Right lobe of liver (tissue), 6 donors: ENCODE measurements around the gene CAPNS1. TPM values are rescaled to one million over a fixed set of nuclear protein-coding genes. Genes with fewer than 3 reads are reported as not detected.
A peak's percentile ranks its signal among the peaks of the same experiment; 100 is the strongest.

ENCODE experiments used
- ATAC-seq, 4 donors: fragments of 200-7000 bp; cut with Tn5 transposase; one replicate each; pipeline ENCODE4 v1.9.1; 2020; ENCODE audit warnings: mild to moderate bottlenecking in 4 of 4, moderate library complexity in 4 of 4
- DNase-seq, 3 donors: peaks; one replicate each; pipeline ENCODE4 v3.0.0-alpha.2; 2020
- H3K27ac ChIP-seq, 3 donors: fragments of 200-600 bp; one replicate each; pipeline ENCODE4 v1.8.0; 2022
- H3K27me3 ChIP-seq, 2 donors: fragments of 200-600 bp; one replicate each; pipeline ENCODE4 v1.8.0; 2022
- H3K36me3 ChIP-seq, 4 donors: fragments of 200-600 bp; sonication (generic) in 1 of 4; one replicate each; pipeline versions ENCODE4 v1.5.1 to v1.8.0; 2017 to 2022; ENCODE audit warnings: control low read depth in 1 of 4
- H3K4me1 ChIP-seq, 4 donors: fragments of 200-600 bp; sonication (generic) in 1 of 4; one replicate each; pipeline versions ENCODE4 v1.5.1 to v1.8.0; 2017 to 2022; ENCODE audit warnings: control low read depth in 1 of 4
- H3K4me3 ChIP-seq, 3 donors: fragments of 200-600 bp; one replicate each; pipeline ENCODE4 v1.8.0; 2022
- H3K9me3 ChIP-seq, 4 donors: fragments of 200-600 bp; sonication (generic) in 1 of 4; one replicate each; pipeline versions ENCODE4 v1.5.1 to v1.8.0; 2017 to 2022; ENCODE audit warnings: control low read depth in 1 of 4
- CTCF ChIP-seq, 4 donors: fragments of 200-600 bp in 3 of 4; fragments of 450-650 bp in 1 of 4; IDR thresholded peaks; one replicate each; pipeline versions ENCODE4 v1.5.1 to v1.8.0; 2016 to 2022; ENCODE audit warnings: antibody characterized with exemption in 4 of 4, mild to moderate bottlenecking in 2 of 4
- POLR2A ChIP-seq: fragments of 450-650 bp; IDR thresholded peaks from one replicate; pipeline ENCODE4 v1.6.1; 2017; ENCODE audit warnings: antibody characterized with exemption, mild to moderate bottlenecking
- WGBS: methylation state at CpG from one replicate; pipeline ENCODE4 v1.1.6; 2018; ENCODE audit warnings: low coverage, low lambda C conversion rate; ENCODE audit not compliant: insufficient coverage; ENCODE audit errors: missing lambda C conversion rate; 5-methylcytosine and 5-hydroxymethylcytosine counted together
- intact Hi-C, 2 donors: fragments of 100-400 bp; cut with DNase I; formaldehyde crosslinking; loops; one replicate each; pipeline versions ENCODE4 v1.11.2 to v1.14.1; 2022
- total RNA-seq, 6 experiments: library from RNA; depleted of rRNA in 2 of 6; stranded (reverse); fragments of >200 nt in 2 of 6; fragmentation: NEBNext Ultra II Directional in 3 of 6; extraction: Animal tissue kit (Norgen Biotek cat#: 25700) in 3 of 6; gene quantifications; one replicate each; pipeline versions ENCODE4 v1.1.0 to v1.2.4, GENCODE V29; 2016 to 2023
- donor health status: DM: no; HTN: yes; CAD: no.
- donor health status: DM: no; HTN: no; CAD: no.
- donor health status: DM: no; HTN: no; CAD: no.
- donor health status: DM: no; HTN: yes; CAD: no.
- donor health status: DM: no; HTN: yes; CAD: no.

The CAPNS1 gene
- total RNA-seq, 6 experiments from 2014 or later, result 93.0 to 252 (median 168) TPM

- intact Hi-C loops, result no loop called here
Observed at GRCh38 chr19:36136964-36137686, 2.7 kb upstream of the CAPNS1 start.

GRCh38 chr19:36139120-36139472 lies 770 bp upstream of the CAPNS1 start:
- Histone ChIP-seq H3K36me3 (peaks cover 0 to 16% (median 10%) of the 10 kb centered on the region in 4 donors), H3K4me1 (peaks cover 0 to 23% (median 1%) of the 10 kb centered on the region in 4 donors), H3K27ac (peak overlapping the region; percentile 92 to 97 (median 94)), H3K9me3 (no peaks in the 10 kb centered on the region), H3K27me3 (no peaks in the 10 kb centered on the region), H3K4me3 (peak overlapping the region; percentile 75 to 86 (median 76))
- 56% methylated on average over 7 of the region's 7 CpGs for WGBS
- intact Hi-C loops, result no loop called here
- DNase-seq, result no peak
- no peak for TF ChIP-seq POLR2A
- TF ChIP-seq CTCF (IDR thresholded peaks at IDR 0.05), result no peak
- ATAC-seq, result no peak

More at GRCh38 chr19:36136964-36137686, 2.7 kb upstream of the CAPNS1 start:
- Histone ChIP-seq H3K4me1 (peaks cover 0 to 23% (median 1%) of the 10 kb centered on the region in 4 donors), H3K27me3 (no peaks in the 10 kb centered on the region), H3K9me3 (no peaks in the 10 kb centered on the region), H3K36me3 (no peaks in the 10 kb centered on the region), H3K4me3 (peak overlapping the region in 1 of 3 donors; percentile 7), H3K27ac (peak overlapping the region in 2 of 3 donors; percentile 45 to 49)
- TF ChIP-seq CTCF (IDR thresholded peaks at IDR 0.05) (no peak), POLR2A (no peak)
- WGBS, result 63% methylated on average over 11 of the region's 12 CpGs
- DNase-seq, result peak; percentile 79 to 85 (median 80)
- peak; percentile 2 to 64 (median 48) for ATAC-seq

GRCh38 chr19:36140304-36141038 lies 605 bp downstream of the CAPNS1 start:
- TF ChIP-seq CTCF (IDR thresholded peaks at IDR 0.05), result no peak
- no peak for TF ChIP-seq POLR2A
- intact Hi-C loops, result no loop called here
- DNase-seq (peak; percentile 45 to 65 (median 64)), ATAC-seq (peak; percentile 2 to 32 (median 10))
- WGBS, result 0% methylated on average over 18 of the region's 31 CpGs
- Histone ChIP-seq H3K9me3 (no peaks in the 10 kb centered on the region), H3K4me3 (peak overlapping the region; percentile 75 to 86 (median 76)), H3K27ac (peak overlapping the region; percentile 92 to 97 (median 94)), H3K27me3 (no peaks in the 10 kb centered on the region), H3K4me1 (peaks cover 0 to 23% (median 1%) of the 10 kb centered on the region in 4 donors), H3K36me3 (peaks cover 0 to 30% (median 18%) of the 10 kb centered on the region in 4 donors)

- ATAC-seq (peak; percentile 66 to 76 (median 72)), DNase-seq (peak; percentile 89 to 92 (median 91))
- peaks cover 0 to 38% (median 23%) of the 10 kb centered on the region in 4 donors for H3K36me3 ChIP-seq
- TF ChIP-seq POLR2A (peak; percentile 47), CTCF (IDR thresholded peaks at IDR 0.05) (no peak)
- intact Hi-C loops, result no loop called here
- H3K27ac ChIP-seq, result peak overlapping the region; percentile 92 to 97 (median 94)
- no peaks in the 10 kb centered on the region for H3K9me3 ChIP-seq
- peak overlapping the region; percentile 75 to 86 (median 76) for H3K4me3 ChIP-seq
- peaks cover 0 to 23% (median 1%) of the 10 kb centered on the region in 4 donors for H3K4me1 ChIP-seq
- 26% methylated on average over 19 of the region's 42 CpGs for WGBS
- H3K27me3 ChIP-seq, result no peaks in the 10 kb centered on the region
Observed at GRCh38 chr19:36141039-36141927, 1.4 kb downstream of the CAPNS1 start.
